ENCODE data around the gene PDZK1. TPM values are rescaled to one million over a fixed set of nuclear protein-coding genes. Genes with fewer than 3 reads are reported as not detected.
"Not testable (repeated sequence)": the region's sequence is repeated elsewhere in the genome, so short reads cannot be mapped to it uniquely, and the experiment has no call there.

Gene PDZK1
- total RNA-seq, 1 donor from 2014 or later: under 0.01 TPM

- FAIRE-seq (no peak), DNase-seq (ENCODE audit: low read depth) (no peak)
- Histone ChIP-seq H3K27me3 (ENCODE audit: control insufficient read depth, insufficient read depth, low read length) (no peaks in the 10 kb centered on the region), H3K4me3 (ENCODE audit: low read depth, low read length) (no peak overlapping the region), H3K36me3 (ENCODE audit: control insufficient read depth, insufficient read depth, low read length) (no peaks in the 10 kb centered on the region)
- no peak for TF ChIP-seq CTCF (IDR thresholded peaks at IDR 0.05; ENCODE audit: insufficient read depth, low read length, severe bottlenecking)
Measured at GRCh38 chr1:145688328-145688727, 18.8 kb downstream of the PDZK1 start.

- H3K36me3 ChIP-seq (ENCODE audit: control insufficient read depth, insufficient read depth, low read length); H3K4me3 ChIP-seq (ENCODE audit: low read depth, low read length); FAIRE-seq: not testable (repeated sequence)
Measured at GRCh38 chr1:145686078-145686477, 21.1 kb downstream of the PDZK1 start.

GRCh38 chr1:145684858-145685257 lies 22.3 kb downstream of the PDZK1 start:
- H3K4me3 ChIP-seq (ENCODE audit: low read depth, low read length); DNase-seq (ENCODE audit: low read depth); FAIRE-seq; H3K36me3 ChIP-seq (ENCODE audit: control insufficient read depth, insufficient read depth, low read length); H3K27me3 ChIP-seq (ENCODE audit: control insufficient read depth, insufficient read depth, low read length): not testable (repeated sequence)

More at GRCh38 chr1:145686078-145686477, 21.1 kb downstream of the PDZK1 start:
- H3K27me3 ChIP-seq (ENCODE audit: control insufficient read depth, insufficient read depth, low read length); DNase-seq (ENCODE audit: low read depth): not testable (repeated sequence)

GRCh38 chr1:145673217-145673616 lies 34.0 kb downstream of the PDZK1 start:
- not testable (repeated sequence) for H3K36me3 ChIP-seq (ENCODE audit: control insufficient read depth, insufficient read depth, low read length); DNase-seq (ENCODE audit: low read depth); H3K27me3 ChIP-seq (ENCODE audit: control insufficient read depth, insufficient read depth, low read length); H3K4me3 ChIP-seq (ENCODE audit: low read depth, low read length); FAIRE-seq

- H3K27me3 ChIP-seq (ENCODE audit: control insufficient read depth, insufficient read depth, low read length); H3K36me3 ChIP-seq (ENCODE audit: control insufficient read depth, insufficient read depth, low read length); H3K4me3 ChIP-seq (ENCODE audit: low read depth, low read length); FAIRE-seq; DNase-seq (ENCODE audit: low read depth): not testable (repeated sequence)
Measured at GRCh38 chr1:145670995-145671745, 36.0 kb downstream of the PDZK1 start.

- not testable (repeated sequence) for H3K4me3 ChIP-seq (ENCODE audit: low read depth, low read length); H3K36me3 ChIP-seq (ENCODE audit: control insufficient read depth, insufficient read depth, low read length); H3K27me3 ChIP-seq (ENCODE audit: control insufficient read depth, insufficient read depth, low read length); DNase-seq (ENCODE audit: low read depth); FAIRE-seq
Measured at GRCh38 chr1:145665015-145665414, 42.2 kb downstream of the PDZK1 start.

- FAIRE-seq; H3K4me3 ChIP-seq (ENCODE audit: low read depth, low read length); DNase-seq (ENCODE audit: low read depth); H3K27me3 ChIP-seq (ENCODE audit: control insufficient read depth, insufficient read depth, low read length); H3K36me3 ChIP-seq (ENCODE audit: control insufficient read depth, insufficient read depth, low read length): not testable (repeated sequence)
Measured at GRCh38 chr1:145662502-145662901, 44.7 kb downstream of the PDZK1 start.

GRCh38 chr1:145656245-145656943 lies 50.8 kb downstream of the PDZK1 start:
- H3K4me3 ChIP-seq (ENCODE audit: low read depth, low read length); FAIRE-seq; H3K36me3 ChIP-seq (ENCODE audit: control insufficient read depth, insufficient read depth, low read length); H3K27me3 ChIP-seq (ENCODE audit: control insufficient read depth, insufficient read depth, low read length): not testable (repeated sequence)
- peak; percentile 41 for DNase-seq (ENCODE audit: low read depth)

- H3K36me3 ChIP-seq (ENCODE audit: control insufficient read depth, insufficient read depth, low read length); DNase-seq (ENCODE audit: low read depth); H3K4me3 ChIP-seq (ENCODE audit: low read depth, low read length); H3K27me3 ChIP-seq (ENCODE audit: control insufficient read depth, insufficient read depth, low read length); FAIRE-seq: not testable (repeated sequence)
Measured at GRCh38 chr1:145643990-145644389, 63.2 kb downstream of the PDZK1 start.

GRCh38 chr1:145641886-145642285 lies 65.3 kb downstream of the PDZK1 start:
- not testable (repeated sequence) for H3K27me3 ChIP-seq (ENCODE audit: control insufficient read depth, insufficient read depth, low read length); FAIRE-seq; H3K36me3 ChIP-seq (ENCODE audit: control insufficient read depth, insufficient read depth, low read length); H3K4me3 ChIP-seq (ENCODE audit: low read depth, low read length); DNase-seq (ENCODE audit: low read depth)

GRCh38 chr1:145636237-145636636 lies 70.9 kb downstream of the PDZK1 start:
- not testable (repeated sequence) for DNase-seq (ENCODE audit: low read depth); H3K4me3 ChIP-seq (ENCODE audit: low read depth, low read length); H3K27me3 ChIP-seq (ENCODE audit: control insufficient read depth, insufficient read depth, low read length); FAIRE-seq; H3K36me3 ChIP-seq (ENCODE audit: control insufficient read depth, insufficient read depth, low read length)

DNA sequence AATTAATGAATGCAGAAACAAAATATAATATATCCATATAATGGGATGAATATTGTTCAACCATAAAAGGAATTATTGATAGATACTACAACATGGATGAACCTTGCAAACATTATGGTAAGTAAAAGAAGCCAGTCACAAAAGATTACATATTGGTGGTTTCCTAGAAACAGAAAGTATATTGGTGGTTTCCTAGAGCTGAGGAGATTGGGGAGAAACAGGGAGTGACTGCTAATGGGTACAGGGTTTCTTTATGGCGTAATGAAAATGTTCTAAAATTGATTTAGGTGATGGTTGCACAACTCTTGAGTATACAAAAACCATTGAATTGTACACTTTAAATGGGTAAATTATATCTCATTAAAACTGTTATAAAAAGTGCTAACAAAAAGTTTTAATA lies 85.0 kb downstream of the PDZK1 start:
- not testable (repeated sequence) for FAIRE-seq; H3K36me3 ChIP-seq (ENCODE audit: control insufficient read depth, insufficient read depth, low read length); H3K4me3 ChIP-seq (ENCODE audit: low read depth, low read length); DNase-seq (ENCODE audit: low read depth); H3K27me3 ChIP-seq (ENCODE audit: control insufficient read depth, insufficient read depth, low read length)
